ENCODE measurements around the gene MYL10.

DNA sequence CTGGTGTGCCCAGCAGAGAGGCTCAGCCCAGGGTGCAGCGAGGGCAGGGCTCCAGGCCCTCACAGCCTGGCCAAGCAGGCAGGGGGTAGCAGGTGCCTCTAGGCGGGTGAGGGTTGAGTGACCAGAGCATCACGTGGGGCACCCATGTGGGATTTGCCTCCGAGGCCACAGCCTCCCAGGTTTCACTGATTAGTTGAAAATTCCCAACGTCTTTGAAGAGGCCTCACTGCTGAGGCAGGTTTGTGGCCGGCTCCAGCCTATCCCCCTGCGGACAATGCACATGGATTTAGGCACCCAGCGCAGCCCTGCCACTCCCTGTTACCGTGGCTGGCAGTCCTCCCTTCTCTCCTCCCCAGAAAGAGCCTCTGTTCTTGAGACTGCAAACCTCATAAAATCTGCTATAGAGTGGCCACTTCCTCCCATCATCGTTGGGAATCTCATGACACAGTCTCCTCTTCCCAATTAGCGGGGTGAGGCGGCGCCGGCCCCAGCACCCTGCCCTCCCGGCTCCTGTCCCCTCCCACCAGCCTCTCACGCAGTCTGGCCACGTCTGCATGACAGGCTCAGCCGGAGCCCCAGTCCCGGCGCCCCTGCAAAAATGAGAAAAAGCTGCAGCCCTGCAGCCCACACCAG is 10.8 kb downstream of the MYL10 start:
- no peak for TF ChIP-seq CTCF (IDR thresholded peaks at IDR 0.05 in 4 of 5, conservative IDR thresholded peaks at IDR 0.05 in 1 of 5)
- TF ChIP-seq POLR2A (IDR thresholded peaks at IDR 0.05): no peak
